ENCODE measurements around the gene KIAA0513.

Gene KIAA0513

GRCh38 chr16:84999200-84999599, 28.4 kb upstream of the KIAA0513 start:
- Histone ChIP-seq H3K27ac (ENCODE audit: low read length) (no peak overlapping the region), H4K20me1 (ENCODE audit: insufficient read depth, low read length) (peaks cover 37% of the 10 kb centered on the region), H3K36me3 (ENCODE audit: insufficient read depth, low read length) (peaks cover 20% of the 10 kb centered on the region), H3K27me3 (ENCODE audit: insufficient read depth, low read length, poor library complexity) (no peaks in the 10 kb centered on the region), H3K4me2 (ENCODE audit: insufficient read depth, low read length) (no peak overlapping the region), H2AFZ (ENCODE audit: low read depth, low read length) (no peak overlapping the region), H3K4me3 (ENCODE audit: low read depth in 1 of 2, low read length in 2 of 2) (no peak overlapping the region), H3K4me1 (ENCODE audit: insufficient read depth, low read length) (no peaks in the 10 kb centered on the region), H3K79me2 (ENCODE audit: insufficient read depth, low read length) (peaks cover 66% of the 10 kb centered on the region), H3K9ac (ENCODE audit: low read depth, low read length) (no peak overlapping the region), H3K9me3 (ENCODE audit: insufficient read depth, low read length, severe bottlenecking) (no peaks in the 10 kb centered on the region)
- DNase-seq (no peak), ATAC-seq (ENCODE audit: insufficient read depth, low read depth) (no peak)
- TF ChIP-seq CTCF (IDR thresholded peaks at IDR 0.05; ENCODE audit: borderline replicate concordance, extremely low read depth, low read length, poor library complexity, severe bottlenecking) (no peak), EZH2 (IDR thresholded peaks at IDR 0.05; ENCODE audit: borderline replicate concordance, low read depth, low read length, severe bottlenecking) (no peak)

GRCh38 chr16:84999857-85000480, 27.6 kb upstream of the KIAA0513 start:
- Histone ChIP-seq H3K4me3 (ENCODE audit: low read depth in 1 of 2, low read length in 2 of 2) (no peak overlapping the region), H4K20me1 (ENCODE audit: insufficient read depth, low read length) (peaks cover 43% of the 10 kb centered on the region), H3K27me3 (ENCODE audit: insufficient read depth, low read length, poor library complexity) (no peaks in the 10 kb centered on the region), H3K4me2 (ENCODE audit: insufficient read depth, low read length) (no peak overlapping the region), H3K27ac (ENCODE audit: low read length) (no peak overlapping the region), H3K4me1 (ENCODE audit: insufficient read depth, low read length) (no peaks in the 10 kb centered on the region), H3K79me2 (ENCODE audit: insufficient read depth, low read length) (peaks cover 71% of the 10 kb centered on the region), H2AFZ (ENCODE audit: low read depth, low read length) (no peak overlapping the region), H3K9me3 (ENCODE audit: insufficient read depth, low read length, severe bottlenecking) (no peaks in the 10 kb centered on the region), H3K36me3 (ENCODE audit: insufficient read depth, low read length) (peaks cover 12% of the 10 kb centered on the region), H3K9ac (ENCODE audit: low read depth, low read length) (no peak overlapping the region)
- ATAC-seq (ENCODE audit: insufficient read depth, low read depth): no peak
- TF ChIP-seq CTCF (IDR thresholded peaks at IDR 0.05; ENCODE audit: borderline replicate concordance, extremely low read depth, low read length, poor library complexity, severe bottlenecking) (no peak), EZH2 (IDR thresholded peaks at IDR 0.05; ENCODE audit: borderline replicate concordance, low read depth, low read length, severe bottlenecking) (no peak)
- DNase-seq: no peak

GRCh38 chr16:85002099-85002541, 25.5 kb upstream of the KIAA0513 start:
- Histone ChIP-seq H3K9me3 (ENCODE audit: insufficient read depth, low read length, severe bottlenecking) (no peaks in the 10 kb centered on the region), H3K4me1 (ENCODE audit: insufficient read depth, low read length) (no peaks in the 10 kb centered on the region), H4K20me1 (ENCODE audit: insufficient read depth, low read length) (peaks cover 42% of the 10 kb centered on the region), H3K27me3 (ENCODE audit: insufficient read depth, low read length, poor library complexity) (no peaks in the 10 kb centered on the region), H2AFZ (ENCODE audit: low read depth, low read length) (no peak overlapping the region), H3K27ac (ENCODE audit: low read length) (no peak overlapping the region), H3K9ac (ENCODE audit: low read depth, low read length) (no peak overlapping the region), H3K4me2 (ENCODE audit: insufficient read depth, low read length) (no peak overlapping the region), H3K79me2 (ENCODE audit: insufficient read depth, low read length) (peaks cover 86% of the 10 kb centered on the region), H3K36me3 (ENCODE audit: insufficient read depth, low read length) (peaks cover 6% of the 10 kb centered on the region; the same call in 1 of the 2 replicates), H3K4me3 (ENCODE audit: low read depth in 1 of 2, low read length in 2 of 2) (no peak overlapping the region)
- TF ChIP-seq EZH2 (IDR thresholded peaks at IDR 0.05; ENCODE audit: borderline replicate concordance, low read depth, low read length, severe bottlenecking) (no peak), CTCF (IDR thresholded peaks at IDR 0.05; ENCODE audit: borderline replicate concordance, extremely low read depth, low read length, poor library complexity, severe bottlenecking) (no peak)
- no peak for ATAC-seq (ENCODE audit: insufficient read depth, low read depth)
- DNase-seq: no peak

Data from DND-41 (cell line).